DOHH2 (cell line): ENCODE results near the gene CERS6.
"Not testable (repeated sequence)": the region's sequence is repeated elsewhere in the genome, so short reads cannot be mapped to it uniquely, and the experiment has no call there.

Source experiments
- H3F3A ChIP-seq: fragments of 200-600 bp; sonication (generic), shearing (Covaris generic); 2 replicates; pipeline ENCODE4 v1.6.0; 2016; ENCODE audit warnings: antibody characterized with exemption, mild to moderate bottlenecking; ENCODE audit not compliant: control insufficient read depth, insufficient read depth
- H3K27ac ChIP-seq: fragments of 200-600 bp; sonication (generic); 2 replicates; pipeline ENCODE4 v1.5.1; 2014; ENCODE audit warnings: low read depth, mild to moderate bottlenecking, low read length, moderate library complexity
- H3K27me3 ChIP-seq: fragments of 200-600 bp; sonication (generic); 2 replicates; pipeline ENCODE4 v1.6.1; 2014; ENCODE audit warnings: mild to moderate bottlenecking, low read length, mixed read lengths; ENCODE audit not compliant: control insufficient read depth
- H3K36me3 ChIP-seq: fragments of 200-600 bp; sonication (generic); 2 replicates; pipeline ENCODE4 v1.6.1; 2014; ENCODE audit warnings: mild to moderate bottlenecking, low read length, moderate library complexity, mixed read lengths; ENCODE audit not compliant: control insufficient read depth
- H3K4me1 ChIP-seq: fragments of 200-600 bp; sonication (generic); 2 replicates; pipeline ENCODE4 v1.6.1; 2014; ENCODE audit warnings: mild to moderate bottlenecking, low read length, mixed read lengths; ENCODE audit not compliant: control insufficient read depth
- H3K4me2 ChIP-seq: fragments of 200-600 bp; sonication (generic); 2 replicates; pipeline ENCODE4 v1.6.0; 2014; ENCODE audit warnings: mild to moderate bottlenecking, low read length, moderate library complexity
- H3K4me3 ChIP-seq: fragments of 200-600 bp; sonication (generic); 2 replicates; pipeline ENCODE4 v1.5.1; 2014; ENCODE audit warnings: mild to moderate bottlenecking, low read length, mixed read lengths
- H3K79me2 ChIP-seq: fragments of 200-600 bp; sonication (generic); 2 replicates; pipeline ENCODE4 v1.6.1; 2014; ENCODE audit warnings: mild to moderate bottlenecking, low read length, mixed read lengths; ENCODE audit not compliant: control insufficient read depth
- H3K9me2 ChIP-seq: fragments of 200-600 bp; sonication (generic); replicated peaks from 2 replicates; pipeline ENCODE4 v1.6.1; 2014; ENCODE audit warnings: mild to moderate bottlenecking, low read length, mixed read lengths; ENCODE audit not compliant: control insufficient read depth
- H3K9me3 ChIP-seq: fragments of 200-600 bp; sonication (generic); 2 replicates; pipeline ENCODE4 v1.6.1; 2014; ENCODE audit warnings: antibody characterized with exemption, low read length, mixed read lengths; ENCODE audit not compliant: control insufficient read depth, insufficient read depth
- H4K20me1 ChIP-seq: fragments of 200-600 bp; sonication (generic); 2 replicates; pipeline ENCODE4 v1.6.0; 2014; ENCODE audit warnings: low read depth, mild to moderate bottlenecking, antibody characterized with exemption, low read length, moderate library complexity; ENCODE audit not compliant: control insufficient read depth, insufficient read depth
- CTCF ChIP-seq: fragments of 200-600 bp; sonication (generic); IDR thresholded peaks from one replicate; pipeline ENCODE4 v1.5.1; 2014; ENCODE audit warnings: antibody characterized with exemption, mild to moderate bottlenecking, low read depth, low read length; ENCODE audit not compliant: poor library complexity, severe bottlenecking
- EZH2phosphoT487 ChIP-seq: fragments of 200-600 bp; sonication (generic); IDR thresholded peaks from 2 replicates; pipeline ENCODE4 v1.6.1; 2017; ENCODE audit warnings: borderline replicate concordance, mild to moderate bottlenecking, antibody characterized with exemption, low read length, moderate library complexity, mixed read lengths

The CERS6 gene

GRCh38 chr2:168500516-168500915, 44.4 kb downstream of the CERS6 start:
- Histone ChIP-seq H4K20me1 (no peaks in the 10 kb centered on the region), H3K79me2 (no peaks in the 10 kb centered on the region), H3K4me2 (no peak overlapping the region), H3K36me3 (no peaks in the 10 kb centered on the region), H3K9me2 (no peaks in the 10 kb centered on the region), H3K27me3 (no peaks in the 10 kb centered on the region), H3K4me1 (no peaks in the 10 kb centered on the region), H3K9me3 (no peaks in the 10 kb centered on the region), H3F3A (no peaks in the 10 kb centered on the region), H3K4me3 (no peak overlapping the region), H3K27ac (no peak overlapping the region)
- no peak for TF ChIP-seq EZH2phosphoT487
- no peak for TF ChIP-seq CTCF

- no peaks in the 10 kb centered on the region for H3F3A ChIP-seq
- H3K27me3 ChIP-seq, result no peaks in the 10 kb centered on the region
- H3K4me2 ChIP-seq, result no peak overlapping the region
- no peak overlapping the region for H3K27ac ChIP-seq
- H3K4me3 ChIP-seq, result no peak overlapping the region
- TF ChIP-seq EZH2phosphoT487, result no peak
- no peak for TF ChIP-seq CTCF
- H3K4me1 ChIP-seq, result no peaks in the 10 kb centered on the region
- H4K20me1 ChIP-seq, result no peaks in the 10 kb centered on the region
- H3K9me2 ChIP-seq, result no peaks in the 10 kb centered on the region
- H3K9me3 ChIP-seq, result no peaks in the 10 kb centered on the region
- H3K79me2 ChIP-seq, result no peaks in the 10 kb centered on the region
- no peaks in the 10 kb centered on the region for H3K36me3 ChIP-seq
Measured at GRCh38 chr2:168501466-168502065, 45.5 kb downstream of the CERS6 start.

- H3K79me2 ChIP-seq, H3K36me3 ChIP-seq, H3K4me2 ChIP-seq, H3K9me3 ChIP-seq, H3K27me3 ChIP-seq, H3F3A ChIP-seq, H3K4me3 ChIP-seq, H4K20me1 ChIP-seq, H3K4me1 ChIP-seq, H3K27ac ChIP-seq, H3K9me2 ChIP-seq: not testable (repeated sequence)
Measured at GRCh38 chr2:168502852-168503251, 46.8 kb downstream of the CERS6 start.

GRCh38 chr2:168503901-168504300, 47.8 kb downstream of the CERS6 start:
- no peaks in the 10 kb centered on the region for H3K9me2 ChIP-seq
- H4K20me1 ChIP-seq, result no peaks in the 10 kb centered on the region

More at GRCh38 chr2:168503901-168504300, 47.8 kb downstream of the CERS6 start:
- Histone ChIP-seq H3K79me2 (no peaks in the 10 kb centered on the region), H3K9me3 (no peaks in the 10 kb centered on the region), H3F3A (no peaks in the 10 kb centered on the region), H3K27ac (no peak overlapping the region), H3K27me3 (no peaks in the 10 kb centered on the region), H3K4me2 (no peak overlapping the region), H3K36me3 (no peaks in the 10 kb centered on the region), H3K4me1 (no peaks in the 10 kb centered on the region), H3K4me3 (no peak overlapping the region)
- TF ChIP-seq CTCF, result no peak
- no peak for TF ChIP-seq EZH2phosphoT487
